GM12878 (cell line): ENCODE measurements around the gene IGF1R. TPM values are rescaled to one million over a fixed set of nuclear protein-coding genes. Genes with fewer than 3 reads are reported as not detected.

ENCODE experiments used
- ATAC-seq: fragments of 200-7000 bp; cut with Tn5 transposase; 3 replicates; pipeline ENCODE4 v1.9.1; 2020; ENCODE audit warnings: mild to moderate bottlenecking, moderate library complexity
- BruUV-seq: library from RNA; stranded (reverse); fragments of 400-500 nt; replicated peaks from 2 replicates; lab custom pipeline; 2021; lab: Mats Ljungman, UMichigan
- CTCF ChIA-PET: fragments of 300-600 bp; sonication (Branson Sonifier 250); formaldehyde crosslinking; extraction: SDS; loops from one replicate; lab custom pipeline; 2021; ENCODE audit warnings: inconsistent platforms; lab: Yijun Ruan, JAX
- POLR2A ChIA-PET: fragments of 350-600 bp; formaldehyde crosslinking; extraction: SDS; loops from one replicate; lab custom pipeline; 2021; ENCODE audit warnings: inconsistent platforms; lab: Charles Lee
- RAD21 ChIA-PET: fragments of 300-600 bp; sonication (Branson Sonifier 250); formaldehyde crosslinking; loops from one replicate; lab custom pipeline; 2023; ENCODE audit warnings: antibody characterized with exemption; ENCODE audit not compliant: unreplicated experiment; lab: Charles Lee
- SMC1A ChIA-PET: fragments of 300-600 bp; sonication (Branson Sonifier 250); formaldehyde crosslinking; loops from one replicate; lab custom pipeline; 2023; ENCODE audit not compliant: unreplicated experiment, uncharacterized antibody; lab: Charles Lee
- DNase-seq: peaks from one replicate; pipeline ENCODE4 v3.0.0-alpha.2; 2011; ENCODE audit warnings: low read depth, low spot score
- FAIRE-seq: peaks from 3 replicates; lab custom pipeline; 2011; peaks lifted over from hg19 to GRCh38; lab: Jason Lieb, UNC
- H2AFZ ChIP-seq: 2 replicates; pipeline ENCODE4 v1.6.0; 2011; ENCODE audit warnings: low read depth, low read length, control low read depth; ENCODE audit not compliant: control insufficient read depth
- H3K27ac ChIP-seq: 2 replicates; pipeline ENCODE4 v1.5.1; 2011; ENCODE audit warnings: control low read depth; ENCODE audit not compliant: control insufficient read depth, insufficient read depth
- H3K27me3 ChIP-seq, 2 experiments: replicated peaks in 1 of 2; 2 replicates each; pipeline versions ENCODE4 v1.6.0 to v1.6.1; 2011; ENCODE audit warnings: low read length in 1 of 2; ENCODE audit not compliant: control insufficient read depth in 2 of 2, insufficient read depth in 2 of 2
- H3K36me3 ChIP-seq, 2 experiments: 2 replicates each; pipeline ENCODE4 v1.5.1; 2011; ENCODE audit warnings: low read length in 1 of 2; ENCODE audit not compliant: control insufficient read depth in 2 of 2, insufficient read depth in 2 of 2
- H3K4me1 ChIP-seq: 2 replicates; pipeline ENCODE4 v1.6.1; 2011; ENCODE audit warnings: mild to moderate bottlenecking, low read length, moderate library complexity, mixed read lengths; ENCODE audit not compliant: control insufficient read depth, insufficient read depth
- H3K4me2 ChIP-seq: 2 replicates; pipeline ENCODE4 v1.6.0; 2011; ENCODE audit warnings: control low read depth; ENCODE audit not compliant: control insufficient read depth, insufficient read depth
- H3K4me3 ChIP-seq: fragments of 200-600 bp; sonication (generic); 2 replicates; pipeline ENCODE4 v1.5.1; 2016
- H3K79me2 ChIP-seq: 2 replicates; pipeline ENCODE4 v1.6.0; 2011; ENCODE audit warnings: low read length; ENCODE audit not compliant: control insufficient read depth, insufficient read depth
- H3K9ac ChIP-seq: 2 replicates; pipeline ENCODE4 v1.8.0; 2011; ENCODE audit warnings: low read length, control low read depth, mixed read lengths; ENCODE audit not compliant: control insufficient read depth, insufficient read depth
- H3K9me3 ChIP-seq: replicated peaks from 3 replicates; pipeline ENCODE4 v1.5.1; 2011; ENCODE audit warnings: mild to moderate bottlenecking, low read length; ENCODE audit not compliant: control insufficient read depth, insufficient read depth
- H4K20me1 ChIP-seq: 2 replicates; pipeline ENCODE4 v1.6.0; 2011; ENCODE audit not compliant: control insufficient read depth, insufficient read depth
- ESRRA ChIP-seq: IDR thresholded peaks from 2 replicates; pipeline ENCODE4 v1.6.1; 2012; ENCODE audit warnings: mild to moderate bottlenecking, low read length, improper control_type of control experiment
- KDM1A ChIP-seq: fragments of 200-600 bp; sonication (generic); IDR thresholded peaks from 2 replicates; pipeline ENCODE4 v1.6.1; 2016; ENCODE audit warnings: borderline replicate concordance
- RFX5 ChIP-seq: IDR thresholded peaks from 2 replicates; pipeline ENCODE4 v1.6.1; 2011; ENCODE audit warnings: low read depth, low read length, improper control_type of control experiment
- SMAD5 ChIP-seq: IDR thresholded peaks from 2 replicates; pipeline ENCODE4 v1.6.1; 2016; ENCODE audit warnings: antibody characterized with exemption, low read depth
- TBL1XR1 ChIP-seq: IDR thresholded peaks from 2 replicates; pipeline ENCODE4 v1.6.1; 2012; ENCODE audit warnings: low read depth, low read length, improper control_type of control experiment
- WGBS: methylation state at CpG from one replicate; pipeline ENCODE4 v1.1.6; 2016; ENCODE audit warnings: low lambda C conversion rate; ENCODE audit not compliant: insufficient replicate concordance, insufficient coverage; ENCODE audit errors: missing lambda C conversion rate; 5-methylcytosine and 5-hydroxymethylcytosine counted together
- in situ Hi-C: fragments of 300-500 bp; cut with MboI; formaldehyde crosslinking; loops from 9 replicates; pipeline ENCODE4 v1.14.3; 2018; ENCODE audit warnings: mixed read lengths
- intact Hi-C: fragments of 100-400 bp; cut with micrococcal nuclease; formaldehyde crosslinking; loops from one replicate; pipeline ENCODE4 v1.14.2; 2022; ENCODE audit not compliant: unreplicated experiment
- polyA plus RNA-seq, 11 experiments: library from polyadenylated mRNA; depleted of rRNA in 4 of 11; unstranded in 6 of 11; stranded (reverse) in 5 of 11; fragments of >200 nt; fragmentation: Nextera tagmentation in 4 of 11; fragmentation: Illumina TruSeq in 1 of 11; extraction: Ambion mirVana in 4 of 11; extraction: Trizol in 1 of 11; gene quantifications; 1 replicate in 1 of 11; 2 replicates in 10 of 11; pipeline versions ENCODE4 v1.2.1 to v1.2.3, GENCODE V29; 2011 to 2016; ENCODE audit warnings: inconsistent platforms in 2 of 11, missing spikeins in 2 of 11, low read depth in 1 of 11
- total RNA-seq, 4 experiments: library from RNA; depleted of rRNA in 3 of 4; stranded (reverse); fragments of >200 nt in 3 of 4; fragmentation: Illumina TruSeq in 1 of 4; extraction: Trizol in 1 of 4; gene quantifications; 2 replicates each; pipeline versions ENCODE4 v1.2.1 to v1.2.3, GENCODE V29; 2013 to 2021
- TF ChIP-seq, protein P1 (sequence below): IDR thresholded peaks from 2 replicates; pipeline ENCODE4 v1.6.1; 2011; ENCODE audit warnings: borderline replicate concordance, low read depth, mild to moderate bottlenecking, moderate library complexity, mixed read lengths, low read length; ENCODE audit not compliant: insufficient read depth; ENCODE audit errors: extremely low read length
- TF ChIP-seq, protein P2 (sequence below): fragments of 150-350 bp; IDR thresholded peaks from 2 replicates; pipeline ENCODE4 v1.6.1; 2016; ENCODE audit warnings: low read depth, low read length

The IGF1R gene
- total and polyA plus RNA-seq, 10 of the 15 experiments (the other 5 are each of a cell fraction or from before 2014, with no cell fraction given), result 0.03 to 2.7 (median 0.66) TPM

DNA sequence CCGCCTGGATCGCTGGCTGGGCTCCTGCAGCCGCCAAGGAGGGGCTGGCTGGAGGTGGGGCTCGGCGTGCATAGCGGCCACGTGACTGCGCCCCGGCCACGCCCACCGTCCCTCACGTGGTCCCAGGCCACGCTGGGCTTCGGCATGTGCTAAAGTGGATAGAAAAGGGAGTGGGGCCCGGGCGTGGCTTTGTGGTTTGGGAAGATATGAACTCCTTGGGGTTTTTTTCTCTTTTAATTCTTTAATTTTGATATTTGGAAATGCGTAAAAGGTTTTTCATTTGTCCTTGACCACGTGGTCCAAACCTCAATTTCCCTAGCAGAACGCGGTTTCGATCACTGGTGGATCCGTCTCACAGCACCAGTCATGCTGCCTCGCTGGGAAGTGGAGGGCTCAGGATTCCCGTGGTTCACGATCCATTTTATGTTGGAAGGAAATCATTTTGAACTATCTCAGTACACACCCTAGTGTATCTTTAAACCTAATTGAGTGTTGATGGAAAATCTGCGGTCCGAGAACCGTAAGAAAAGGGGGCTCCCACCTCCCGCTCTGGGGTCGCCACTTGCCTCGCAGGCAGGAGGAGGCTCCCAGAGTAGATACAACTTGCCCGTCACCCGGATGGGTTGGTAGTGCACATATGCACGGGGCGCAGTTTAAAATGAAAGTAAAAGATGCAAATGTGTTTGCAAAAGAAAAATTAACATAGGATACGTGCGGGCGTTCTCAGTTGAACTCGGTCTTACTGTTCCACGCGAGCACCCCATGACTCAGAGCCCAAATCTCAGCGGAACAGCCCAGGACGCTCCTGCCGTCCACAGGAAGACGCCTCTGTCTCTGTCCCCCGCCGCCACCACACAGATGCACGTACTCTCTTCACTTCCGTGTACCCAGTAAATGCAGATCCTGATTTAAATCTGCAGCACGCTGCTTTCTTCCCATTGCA is 217.3 kb downstream of the IGF1R start:
- TF ChIP-seq, protein P1, sequence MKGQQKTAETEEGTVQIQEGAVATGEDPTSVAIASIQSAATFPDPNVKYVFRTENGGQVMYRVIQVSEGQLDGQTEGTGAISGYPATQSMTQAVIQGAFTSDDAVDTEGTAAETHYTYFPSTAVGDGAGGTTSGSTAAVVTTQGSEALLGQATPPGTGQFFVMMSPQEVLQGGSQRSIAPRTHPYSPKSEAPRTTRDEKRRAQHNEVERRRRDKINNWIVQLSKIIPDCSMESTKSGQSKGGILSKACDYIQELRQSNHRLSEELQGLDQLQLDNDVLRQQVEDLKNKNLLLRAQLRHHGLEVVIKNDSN, result peak; percentile 69
- TF ChIP-seq ESRRA, result no peak
- DNase-seq (no peak), ATAC-seq (no peak), FAIRE-seq (no peak)
- H3K79me2 ChIP-seq, result no peaks in the 10 kb centered on the region
- no peak overlapping the region for H3K4me3 ChIP-seq
- ChIA-PET CTCF (interaction anchor here (1.0 kb wide), 1 partner anchor 86 kb away, joined by 3 read pairs; no protein-coding TSS in a partner anchor), RAD21 (interaction anchor here (0.5 to 1.2 kb wide), 2 partner anchors 12 to 16 kb away, joined by 3 to 4 read pairs; no protein-coding TSS in a partner anchor), SMC1A (interaction anchor here (0.8 to 1.4 kb wide), 3 partner anchors 8 to 210 kb away, joined by 3 to 4 read pairs (median 4); no protein-coding TSS in a partner anchor), POLR2A (no interaction called here)
- no TSS peak for BruUV-seq
- intact Hi-C loops, result no loop called here
- no peaks in the 10 kb centered on the region for H3K27me3 ChIP-seq
- H2AFZ ChIP-seq, result no peak overlapping the region
- in situ Hi-C loops, result no loop called here
- no peak overlapping the region for H3K4me2 ChIP-seq
- H3K36me3 ChIP-seq, result no peaks in the 10 kb centered on the region
- no peaks in the 10 kb centered on the region for H4K20me1 ChIP-seq
- no peaks in the 10 kb centered on the region for H3K4me1 ChIP-seq
- 35% methylated on average over 50 of the region's 50 CpGs for WGBS
- H3K27ac ChIP-seq, result no peak overlapping the region
- no peak overlapping the region for H3K9ac ChIP-seq
- H3K9me3 ChIP-seq, result no peaks in the 10 kb centered on the region

DNA sequence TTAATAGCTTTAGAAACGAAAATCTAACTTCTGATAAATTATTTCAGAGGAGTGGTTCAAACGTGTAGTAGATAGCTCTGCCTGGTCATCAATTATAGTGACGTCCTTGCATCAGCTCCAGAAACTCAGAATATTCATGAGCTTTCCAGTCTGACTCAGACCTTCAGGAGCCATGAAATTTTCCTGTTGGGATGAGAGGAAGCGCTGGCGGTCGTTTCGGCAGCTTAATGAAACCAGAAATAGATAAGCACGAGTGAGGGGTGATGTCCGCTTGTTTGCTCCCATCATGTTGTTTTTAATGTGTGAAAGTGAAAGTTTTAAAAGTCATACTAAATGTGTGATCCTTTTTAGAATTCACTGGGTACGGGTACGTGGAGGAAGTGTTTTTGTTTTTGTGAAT is 218.2 kb downstream of the IGF1R start:
- Histone ChIP-seq H3K27me3 (no peaks in the 10 kb centered on the region), H4K20me1 (no peaks in the 10 kb centered on the region), H3K9ac (no peak overlapping the region), H3K4me3 (no peak overlapping the region), H2AFZ (no peak overlapping the region), H3K9me3 (no peaks in the 10 kb centered on the region), H3K36me3 (no peaks in the 10 kb centered on the region), H3K27ac (no peak overlapping the region), H3K4me1 (no peaks in the 10 kb centered on the region), H3K79me2 (no peaks in the 10 kb centered on the region), H3K4me2 (no peak overlapping the region)
- in situ Hi-C loops, result no loop called here
- DNase-seq (no peak), FAIRE-seq (no peak), ATAC-seq (no peak)
- ChIA-PET POLR2A (interaction anchor here (0.6 kb wide), 1 partner anchor 8 kb away, joined by 4 read pairs; no protein-coding TSS in a partner anchor), CTCF (interaction anchor here (1.0 kb wide), 1 partner anchor 85 kb away, joined by 3 read pairs; no protein-coding TSS in a partner anchor), SMC1A (interaction anchor here (0.8 to 1.4 kb wide), 3 partner anchors 9 to 209 kb away, joined by 3 to 4 read pairs (median 4); no protein-coding TSS in a partner anchor), RAD21 (interaction anchor here (1.2 kb wide), 1 partner anchor 15 kb away, joined by 3 read pairs; no protein-coding TSS in a partner anchor)
- no TSS peak for BruUV-seq
- whole genome bisulfite sequencing, result 20% methylated on average over 11 of the region's 11 CpGs
- intact Hi-C loops, result no loop called here
- TF ChIP-seq TBL1XR1, result no peak
- TF ChIP-seq KDM1A, result no peak
- no peak for TF ChIP-seq RFX5
- TF ChIP-seq SMAD5, result no peak
- TF ChIP-seq, protein P2, sequence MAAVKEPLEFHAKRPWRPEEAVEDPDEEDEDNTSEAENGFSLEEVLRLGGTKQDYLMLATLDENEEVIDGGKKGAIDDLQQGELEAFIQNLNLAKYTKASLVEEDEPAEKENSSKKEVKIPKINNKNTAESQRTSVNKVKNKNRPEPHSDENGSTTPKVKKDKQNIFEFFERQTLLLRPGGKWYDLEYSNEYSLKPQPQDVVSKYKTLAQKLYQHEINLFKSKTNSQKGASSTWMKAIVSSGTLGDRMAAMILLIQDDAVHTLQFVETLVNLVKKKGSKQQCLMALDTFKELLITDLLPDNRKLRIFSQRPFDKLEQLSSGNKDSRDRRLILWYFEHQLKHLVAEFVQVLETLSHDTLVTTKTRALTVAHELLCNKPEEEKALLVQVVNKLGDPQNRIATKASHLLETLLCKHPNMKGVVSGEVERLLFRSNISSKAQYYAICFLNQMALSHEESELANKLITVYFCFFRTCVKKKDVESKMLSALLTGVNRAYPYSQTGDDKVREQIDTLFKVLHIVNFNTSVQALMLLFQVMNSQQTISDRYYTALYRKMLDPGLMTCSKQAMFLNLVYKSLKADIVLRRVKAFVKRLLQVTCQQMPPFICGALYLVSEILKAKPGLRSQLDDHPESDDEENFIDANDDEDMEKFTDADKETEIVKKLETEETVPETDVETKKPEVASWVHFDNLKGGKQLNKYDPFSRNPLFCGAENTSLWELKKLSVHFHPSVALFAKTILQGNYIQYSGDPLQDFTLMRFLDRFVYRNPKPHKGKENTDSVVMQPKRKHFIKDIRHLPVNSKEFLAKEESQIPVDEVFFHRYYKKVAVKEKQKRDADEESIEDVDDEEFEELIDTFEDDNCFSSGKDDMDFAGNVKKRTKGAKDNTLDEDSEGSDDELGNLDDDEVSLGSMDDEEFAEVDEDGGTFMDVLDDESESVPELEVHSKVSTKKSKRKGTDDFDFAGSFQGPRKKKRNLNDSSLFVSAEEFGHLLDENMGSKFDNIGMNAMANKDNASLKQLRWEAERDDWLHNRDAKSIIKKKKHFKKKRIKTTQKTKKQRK, result no peak
